ENCODE results near the gene PLXNB1. TPM values are rescaled to one million over a fixed set of nuclear protein-coding genes. Genes with fewer than 3 reads are reported as not detected.
"Not testable (repeated sequence)": the region's sequence is repeated elsewhere in the genome, so short reads cannot be mapped to it uniquely, and the experiment has no call there.

The PLXNB1 gene
- total RNA-seq, 1 donor from 2014 or later, result 121 TPM

- peak; percentile 95 for DNase-seq (ENCODE audit: low spot score)
- intact Hi-C loops (cut with DNase I), result no loop called here
These were observed 35.9 kb upstream of the PLXNB1 start for GRCh38 chr3:48465531-48466378.

GRCh38 chr3:48465237-48465530, 35.3 kb upstream of the PLXNB1 start:
- no peak for ATAC-seq
- intact Hi-C loops (cut with DNase I), result no loop called here
- no peak for DNase-seq (ENCODE audit: low spot score)

More at GRCh38 chr3:48465531-48466378, 35.9 kb upstream of the PLXNB1 start:
- peak; percentile 97 for ATAC-seq

- no peak for ATAC-seq
- DNase-seq (ENCODE audit: low spot score), result peak; percentile 68
- intact Hi-C loops (cut with DNase I), result loop anchor here (5.0 kb wide), 1 partner anchor 83 kb away; no protein-coding TSS in a partner anchor
These were observed 34.9 kb upstream of the PLXNB1 start for GRCh38 chr3:48464713-48465221.

- intact Hi-C loops (cut with DNase I), result loop anchor here (5.0 kb wide), 1 partner anchor 84 kb away; no protein-coding TSS in a partner anchor
- DNase-seq (ENCODE audit: low spot score) (peak; percentile 55), ATAC-seq (no peak)
These were observed 33.8 kb upstream of the PLXNB1 start for GRCh38 chr3:48463703-48464102.

GRCh38 chr3:48461767-48462166, 31.9 kb upstream of the PLXNB1 start:
- intact Hi-C loops (cut with DNase I), result loop anchor here (5.0 kb wide), 1 partner anchor 86 kb away; no protein-coding TSS in a partner anchor
- not testable (repeated sequence) for ATAC-seq; DNase-seq (ENCODE audit: low spot score)

GRCh38 chr3:48460517-48460902, 30.6 kb upstream of the PLXNB1 start:
- DNase-seq (ENCODE audit: low spot score), result no peak
- ATAC-seq, result no peak
- intact Hi-C loops (cut with DNase I), result loop anchor here (5.0 kb wide), 1 partner anchor 87 kb away; no protein-coding TSS in a partner anchor

- intact Hi-C loops (cut with DNase I), result loop anchor here (5.0 kb wide), 1 partner anchor 87 kb away; no protein-coding TSS in a partner anchor
- DNase-seq (ENCODE audit: low spot score) (no peak), ATAC-seq (no peak)
These were observed 30.1 kb upstream of the PLXNB1 start for GRCh38 chr3:48459773-48460516.

GRCh38 chr3:48459331-48459730, 29.4 kb upstream of the PLXNB1 start:
- no peak for DNase-seq (ENCODE audit: low spot score)
- intact Hi-C loops (cut with DNase I), result no loop called here

GRCh38 chr3:48456456-48456855, 26.6 kb upstream of the PLXNB1 start:
- intact Hi-C loops (cut with DNase I), result no loop called here
- DNase-seq (ENCODE audit: low spot score) (no peak), ATAC-seq (no peak)

More at GRCh38 chr3:48459331-48459730, 29.4 kb upstream of the PLXNB1 start:
- no peak for ATAC-seq

GRCh38 chr3:48451270-48451669, 21.4 kb upstream of the PLXNB1 start:
- DNase-seq (ENCODE audit: low spot score) (no peak), ATAC-seq (no peak)
- intact Hi-C loops (cut with DNase I), result no loop called here

- ATAC-seq (peak; percentile 99), DNase-seq (ENCODE audit: low spot score) (peak; percentile 93)
- intact Hi-C loops (cut with DNase I), result no loop called here
These were observed 16.7 kb upstream of the PLXNB1 start, which contains the start of gene ATRIP for GRCh38 chr3:48446425-48447193. TSS of gene ATRIP (plus strand) at chr3:48446737. CDS start at chr3:48446846, 109 bp downstream.

- no peak for ATAC-seq
- intact Hi-C loops (cut with DNase I), result no loop called here
- no peak for DNase-seq (ENCODE audit: low spot score)
These were observed 16.1 kb upstream of the PLXNB1 start for GRCh38 chr3:48446043-48446424.

GRCh38 chr3:48445277-48445882, 15.5 kb upstream of the PLXNB1 start:
- no peak for DNase-seq (ENCODE audit: low spot score)
- intact Hi-C loops (cut with DNase I), result no loop called here
- no peak for ATAC-seq

- intact Hi-C loops (cut with DNase I), result no loop called here
- DNase-seq (ENCODE audit: low spot score) (no peak), ATAC-seq (no peak)
These were observed 12.1 kb upstream of the PLXNB1 start for GRCh38 chr3:48441940-48442339.

GRCh38 chr3:48440590-48440958, 10.7 kb upstream of the PLXNB1 start:
- DNase-seq (ENCODE audit: low spot score) (no peak), ATAC-seq (no peak)
- intact Hi-C loops (cut with DNase I), result no loop called here

- intact Hi-C loops (cut with DNase I), result loop anchor here (5.0 to 10.0 kb wide), 2 partner anchors 43 to 165 kb away; no protein-coding TSS in a partner anchor
- peak; percentile 99 for ATAC-seq
- DNase-seq (ENCODE audit: low spot score), result peak; percentile 99
These were observed 10.1 kb upstream of the PLXNB1 start, which contains the start of the genes CCDC51 and TMA7 for GRCh38 chr3:48439820-48440589. TSS of gene CCDC51 (minus strand) at chr3:48440119. CDS start at chr3:48435128, 4,991 bp downstream. TSS of gene TMA7 (plus strand) at chr3:48440257. CDS start at chr3:48440297, 40 bp downstream.

- DNase-seq (ENCODE audit: low spot score) (no peak), ATAC-seq (no peak)
- intact Hi-C loops (cut with DNase I), result loop anchor here (5.0 to 10.0 kb wide), 2 partner anchors 41 to 163 kb away; no protein-coding TSS in a partner anchor
These were observed 7.9 kb upstream of the PLXNB1 start for GRCh38 chr3:48437812-48438211.

Measured in sciatic nerve (tissue), 2 donors.